ENCODE results near the gene PKP1.

Gene PKP1

DNA sequence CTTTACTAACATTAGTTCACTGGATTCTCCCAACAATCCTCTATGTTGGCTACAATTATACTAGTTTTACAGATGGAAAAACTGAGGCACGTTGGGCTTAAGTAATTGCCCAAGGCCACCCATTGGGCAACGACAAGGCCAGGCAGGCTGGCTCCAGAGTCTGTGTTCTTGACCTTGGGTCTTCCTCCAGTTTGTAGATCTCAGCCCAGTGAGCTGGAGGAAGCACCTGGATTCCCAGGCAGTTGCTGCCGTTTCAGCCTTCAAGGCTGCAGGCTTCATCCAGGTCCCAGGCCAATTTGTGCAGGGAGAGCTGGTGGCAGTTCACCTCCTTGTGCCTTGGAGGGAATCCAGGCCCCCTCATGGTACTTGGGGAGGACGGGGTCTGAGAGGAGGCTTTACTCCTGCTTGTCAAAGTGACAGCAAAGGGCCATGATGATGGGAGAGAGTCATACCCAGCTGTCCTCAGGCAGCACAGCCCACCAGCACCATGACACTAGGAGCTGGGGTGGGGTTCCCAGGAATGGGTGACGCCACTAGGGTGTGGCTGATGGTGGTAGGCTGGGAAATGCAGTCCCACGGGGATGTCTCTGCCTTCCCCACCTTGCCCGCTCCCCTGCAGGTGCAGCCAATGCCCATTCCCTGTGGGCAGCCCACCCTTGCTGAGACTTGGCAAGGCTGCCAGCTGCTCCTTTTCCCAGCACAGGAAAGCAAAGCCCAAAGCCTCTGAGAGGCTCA is 27.1 kb downstream of the PKP1 start:
- DNase-seq (ENCODE audit: low read depth) = no peak

DNA sequence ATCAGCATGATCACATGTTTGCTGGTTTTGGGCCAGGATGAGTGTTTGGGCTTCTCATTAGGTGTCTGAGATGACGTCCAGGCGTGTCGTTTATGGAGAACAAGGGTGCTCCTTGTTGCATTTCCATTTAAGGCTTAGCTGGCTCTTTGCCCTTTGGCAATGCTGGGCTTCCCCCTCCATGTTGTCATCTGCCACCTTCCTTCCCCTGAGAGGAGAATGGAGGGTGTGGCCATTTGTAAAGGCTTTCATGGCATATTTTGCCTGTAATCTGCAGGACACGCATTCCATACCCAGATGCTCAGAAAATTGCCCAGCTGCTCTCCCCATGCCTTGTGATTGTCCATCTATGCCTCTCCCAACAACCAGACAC is 27.7 kb downstream of the PKP1 start:
- DNase-seq (ENCODE audit: low read depth) = no peak

DNA sequence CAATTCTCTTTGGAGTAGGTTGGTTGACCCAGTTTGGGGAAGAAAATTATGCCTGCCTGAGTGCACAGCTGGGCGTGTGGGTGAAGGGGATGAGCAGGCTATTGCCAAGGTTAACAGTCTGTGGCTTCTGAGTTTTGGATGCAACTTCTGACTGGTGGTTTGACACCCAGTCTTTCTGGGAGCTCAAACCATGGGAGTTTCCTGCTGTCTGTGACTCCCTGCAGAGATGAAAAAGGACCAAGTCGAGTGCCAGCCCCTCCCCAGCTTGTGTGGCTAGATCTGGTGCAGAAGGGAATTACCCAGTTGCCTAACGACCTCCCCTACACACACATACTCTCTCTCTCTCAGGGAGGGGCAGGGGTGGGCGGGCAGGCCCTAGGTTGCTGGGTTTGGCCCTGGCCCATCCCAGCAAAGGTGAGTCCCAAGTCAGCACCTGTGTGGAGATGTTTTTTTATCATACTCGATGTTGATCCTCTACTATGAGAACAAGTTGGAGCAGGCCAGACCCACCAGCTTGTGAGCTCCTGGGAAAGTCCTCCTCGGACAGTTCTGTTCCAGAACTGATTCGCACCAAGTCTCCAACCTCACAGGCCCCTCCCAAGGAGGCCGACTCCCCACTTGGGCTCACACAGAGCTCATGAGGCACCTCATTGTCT is 28.2 kb downstream of the PKP1 start:
- DNase-seq (ENCODE audit: low read depth) = no peak

DNA sequence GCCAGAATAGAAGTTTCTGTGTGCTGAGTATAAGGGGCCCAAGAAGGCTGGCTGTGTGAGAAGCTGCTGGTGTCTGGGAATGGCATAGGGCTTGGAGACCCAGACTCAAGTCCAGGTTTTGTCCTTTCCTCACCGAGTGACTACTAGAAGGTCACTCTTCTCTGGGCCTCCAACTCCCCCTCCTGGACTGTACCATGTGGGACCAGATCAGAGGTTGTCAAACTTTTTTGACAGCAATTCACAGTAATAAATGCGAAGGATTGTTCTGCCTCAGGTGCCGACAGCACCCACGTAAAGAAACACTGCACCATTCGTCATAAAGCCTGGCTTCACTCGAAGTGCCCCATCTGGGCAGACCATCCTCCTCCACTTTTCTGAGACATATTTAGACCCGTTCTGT is 29.0 kb downstream of the PKP1 start:
- DNase-seq (ENCODE audit: low read depth) = no peak

DNA sequence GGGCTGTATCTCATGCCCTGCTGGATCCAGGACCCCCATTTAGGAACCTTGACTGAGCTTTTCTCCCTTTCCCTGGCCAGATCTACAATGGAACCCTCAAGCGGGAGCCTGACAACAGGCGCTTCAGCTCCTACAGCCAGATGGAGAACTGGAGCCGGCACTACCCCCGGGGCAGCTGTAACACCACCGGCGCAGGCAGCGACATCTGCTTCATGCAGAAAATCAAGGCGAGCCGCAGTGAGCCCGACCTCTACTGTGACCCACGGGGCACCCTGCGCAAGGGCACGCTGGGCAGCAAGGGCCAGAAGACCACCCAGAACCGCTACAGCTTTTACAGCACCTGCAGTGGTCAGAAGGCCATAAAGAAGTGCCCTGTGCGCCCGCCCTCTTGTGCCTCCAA is 29.8 kb downstream of the PKP1 start:
- no peak for DNase-seq (ENCODE audit: low read depth)

DNA sequence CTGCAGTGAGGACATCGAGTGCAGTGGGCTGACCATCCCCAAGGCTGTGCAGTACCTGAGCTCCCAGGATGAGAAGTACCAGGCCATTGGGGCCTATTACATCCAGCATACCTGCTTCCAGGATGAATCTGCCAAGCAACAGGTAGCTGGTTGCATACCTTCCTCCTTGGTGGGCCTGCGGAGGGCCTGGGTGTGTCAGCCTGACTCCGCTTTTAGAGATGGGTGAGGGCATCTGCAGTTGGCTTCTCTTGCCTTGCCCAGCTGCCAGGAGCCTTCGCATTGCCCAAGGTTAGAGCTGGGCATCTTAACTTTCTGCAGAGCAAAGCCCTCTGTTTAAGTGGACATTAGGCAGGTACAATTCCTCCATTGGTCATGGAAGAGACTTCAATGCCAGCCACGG is 33.2 kb downstream of the PKP1 start:
- DNase-seq (ENCODE audit: low read depth) = no peak

DNA sequence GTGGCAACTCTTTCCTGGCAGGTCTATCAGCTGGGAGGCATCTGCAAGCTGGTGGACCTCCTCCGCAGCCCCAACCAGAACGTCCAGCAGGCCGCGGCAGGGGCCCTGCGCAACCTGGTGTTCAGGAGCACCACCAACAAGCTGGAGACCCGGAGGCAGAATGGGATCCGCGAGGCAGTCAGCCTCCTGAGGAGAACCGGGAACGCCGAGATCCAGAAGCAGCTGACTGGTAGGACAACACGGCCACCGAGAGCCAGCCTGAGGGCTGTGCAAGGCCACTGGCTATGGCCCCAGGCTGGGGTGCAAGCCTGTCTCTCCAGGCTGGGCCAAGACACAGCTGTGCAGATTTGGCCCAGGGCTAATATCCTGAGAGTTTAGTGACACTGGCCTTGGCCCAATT is 34.2 kb downstream of the PKP1 start:
- DNase-seq (ENCODE audit: low read depth) = no peak

DNA sequence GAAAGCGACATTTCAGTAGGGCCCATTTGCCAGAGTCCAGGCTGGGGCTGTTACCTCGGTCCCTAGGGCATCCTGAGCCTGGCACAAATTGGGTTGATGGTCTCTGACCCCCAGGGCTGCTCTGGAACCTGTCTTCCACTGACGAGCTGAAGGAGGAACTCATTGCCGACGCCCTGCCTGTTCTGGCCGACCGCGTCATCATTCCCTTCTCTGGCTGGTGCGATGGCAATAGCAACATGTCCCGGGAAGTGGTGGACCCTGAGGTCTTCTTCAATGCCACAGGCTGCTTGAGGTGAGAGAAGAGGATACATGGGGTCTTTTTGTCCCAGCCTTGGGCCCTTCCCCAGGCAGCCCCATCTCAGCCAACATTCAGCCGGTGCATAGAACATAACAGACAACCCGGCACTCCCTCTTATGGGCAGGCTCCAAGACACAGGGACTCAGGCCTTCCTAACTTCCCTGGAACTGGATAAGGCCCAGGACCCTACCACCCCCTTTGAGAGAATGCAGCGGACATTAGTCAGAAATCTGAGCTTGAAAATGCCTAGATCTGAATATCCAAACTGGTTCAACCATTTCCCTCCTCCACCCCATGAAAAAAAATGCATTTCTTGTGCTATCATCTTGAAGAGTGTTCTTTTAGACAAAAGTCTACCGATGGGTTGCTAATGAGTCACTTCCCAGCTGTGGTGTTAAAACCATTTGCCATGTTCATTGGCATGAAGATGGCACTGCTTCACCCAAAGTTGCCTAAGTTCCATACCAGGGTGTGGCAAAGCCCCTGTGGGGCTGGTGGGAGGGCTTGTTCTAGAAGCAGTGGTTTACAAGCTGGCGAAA is 35.4 kb downstream of the PKP1 start:
- no peak for DNase-seq (ENCODE audit: low read depth)

DNA sequence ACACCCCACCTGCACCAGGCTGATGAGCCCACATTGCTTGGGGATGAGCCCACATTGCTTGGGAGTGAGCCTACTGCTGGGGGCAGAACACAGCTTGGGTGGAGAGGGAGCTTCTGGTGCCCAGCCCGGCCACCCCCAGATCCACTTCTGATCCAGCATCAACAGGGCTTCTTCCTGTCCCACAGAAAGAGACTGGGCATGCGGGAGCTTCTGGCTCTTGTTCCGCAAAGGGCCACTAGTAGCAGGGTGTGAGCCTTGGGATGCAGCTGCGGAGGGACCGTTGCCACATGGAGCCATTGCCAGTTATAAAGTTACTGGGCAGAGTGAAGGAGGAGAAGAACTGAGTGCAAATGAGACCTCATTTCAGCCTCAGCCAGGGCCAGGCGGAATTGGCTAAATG is 36.3 kb downstream of the PKP1 start:
- no peak for DNase-seq (ENCODE audit: low read depth)

DNA sequence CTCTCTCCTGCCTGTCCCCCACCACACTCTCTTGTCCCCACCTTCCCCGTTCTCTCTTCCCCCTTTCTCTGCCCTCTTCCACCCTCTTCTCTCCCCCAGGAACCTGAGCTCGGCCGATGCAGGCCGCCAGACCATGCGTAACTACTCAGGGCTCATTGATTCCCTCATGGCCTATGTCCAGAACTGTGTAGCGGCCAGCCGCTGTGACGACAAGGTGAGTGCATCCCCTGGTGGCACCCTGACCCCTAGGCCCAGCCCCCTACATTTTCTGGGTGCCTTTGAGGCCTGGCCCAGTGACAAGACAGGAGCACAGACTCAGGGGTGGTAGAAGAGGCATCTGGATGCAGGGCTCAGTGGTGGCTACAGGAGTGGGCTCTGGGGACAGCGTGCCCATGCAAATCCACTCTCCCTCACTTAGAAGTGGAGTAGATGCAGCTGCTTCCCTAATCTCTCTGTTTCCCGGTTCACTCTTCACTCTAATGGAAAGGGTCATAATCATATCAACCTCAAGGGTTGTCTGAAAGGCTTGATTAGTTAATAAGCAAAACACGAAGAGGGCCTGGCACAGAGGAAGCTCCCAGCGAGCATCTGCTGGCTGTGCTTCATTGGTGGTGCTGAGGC is 37.0 kb downstream of the PKP1 start:
- DNase-seq (ENCODE audit: low read depth) = no peak

DNA sequence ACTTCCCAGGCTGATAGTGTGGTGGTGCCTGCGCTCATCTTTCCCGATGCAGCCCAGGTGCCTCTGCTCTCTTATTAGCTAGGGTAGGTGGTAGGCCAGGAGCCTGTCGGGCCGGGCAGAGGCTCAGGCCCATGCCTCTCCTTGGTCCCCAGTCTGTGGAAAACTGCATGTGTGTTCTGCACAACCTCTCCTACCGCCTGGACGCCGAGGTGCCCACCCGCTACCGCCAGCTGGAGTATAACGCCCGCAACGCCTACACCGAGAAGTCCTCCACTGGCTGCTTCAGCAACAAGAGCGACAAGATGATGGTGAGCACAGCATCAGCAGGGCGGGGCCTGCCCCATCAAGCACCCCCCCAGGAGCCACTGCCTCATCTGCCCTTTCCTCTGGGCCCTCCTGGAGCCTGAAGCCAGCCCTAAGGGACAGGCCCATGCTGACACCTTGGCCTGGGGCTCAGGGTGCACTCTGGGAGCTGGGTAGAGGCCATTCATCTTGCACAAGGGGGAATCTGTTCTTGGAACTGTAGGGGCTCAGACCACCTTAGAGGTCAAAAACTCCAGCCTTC is 38.6 kb downstream of the PKP1 start:
- no peak for DNase-seq (ENCODE audit: low read depth)

DNA sequence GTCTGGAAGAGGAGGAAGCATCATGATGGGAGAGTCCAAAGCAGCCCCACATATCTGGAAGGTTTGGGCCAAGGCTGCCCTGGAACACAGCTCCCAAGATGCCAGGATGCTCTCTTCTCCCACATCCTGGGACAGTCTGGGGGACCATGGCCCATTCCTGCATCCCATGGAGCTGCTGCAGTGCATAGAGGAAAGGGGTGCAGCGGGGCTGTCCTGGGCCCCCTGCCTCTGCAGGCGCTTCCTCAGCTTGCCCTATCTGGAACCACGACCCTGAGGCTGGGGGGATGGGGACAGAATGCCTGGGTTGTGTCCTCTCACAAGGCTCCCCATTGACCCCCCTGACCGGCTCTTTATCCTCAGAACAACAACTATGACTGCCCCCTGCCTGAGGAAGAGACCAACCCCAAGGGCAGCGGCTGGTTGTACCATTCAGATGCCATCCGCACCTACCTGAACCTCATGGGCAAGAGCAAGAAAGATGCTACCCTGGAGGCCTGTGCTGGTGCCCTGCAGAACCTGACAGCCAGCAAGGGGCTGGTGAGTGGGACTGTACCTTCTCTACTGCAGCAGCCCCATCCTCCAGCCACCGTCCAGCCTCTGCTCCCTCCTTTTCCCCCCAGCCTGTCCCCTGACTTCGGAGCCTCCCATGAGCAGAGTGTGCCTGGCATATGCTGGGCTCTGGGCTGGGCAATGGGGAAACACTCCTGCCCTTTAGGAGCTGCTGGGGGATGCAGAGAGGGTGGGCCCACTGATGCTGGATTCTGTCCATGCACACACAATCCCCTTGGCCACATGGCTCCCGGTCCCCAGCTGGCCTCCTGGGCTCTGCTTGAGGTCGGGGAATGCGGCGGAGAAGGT is 39.6 kb downstream of the PKP1 start:
- DNase-seq (ENCODE audit: low read depth) = no peak

DNA sequence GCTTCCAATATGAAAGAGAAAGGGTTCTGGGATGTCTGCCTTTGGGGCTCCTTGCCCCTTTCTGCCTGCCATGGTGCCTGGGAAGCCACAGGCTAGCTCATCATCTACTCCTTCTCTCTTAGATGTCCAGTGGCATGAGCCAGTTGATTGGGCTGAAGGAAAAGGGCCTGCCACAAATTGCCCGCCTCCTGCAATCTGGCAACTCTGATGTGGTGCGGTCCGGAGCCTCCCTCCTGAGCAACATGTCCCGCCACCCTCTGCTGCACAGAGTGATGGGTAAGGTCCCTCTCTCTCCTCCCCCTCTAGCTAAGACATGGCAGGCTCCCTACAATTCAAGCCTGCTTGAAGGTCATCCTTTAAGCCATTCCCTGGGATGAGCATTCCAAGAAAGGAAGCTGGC is 41.0 kb downstream of the PKP1 start:
- no peak for DNase-seq (ENCODE audit: low read depth)

DNA sequence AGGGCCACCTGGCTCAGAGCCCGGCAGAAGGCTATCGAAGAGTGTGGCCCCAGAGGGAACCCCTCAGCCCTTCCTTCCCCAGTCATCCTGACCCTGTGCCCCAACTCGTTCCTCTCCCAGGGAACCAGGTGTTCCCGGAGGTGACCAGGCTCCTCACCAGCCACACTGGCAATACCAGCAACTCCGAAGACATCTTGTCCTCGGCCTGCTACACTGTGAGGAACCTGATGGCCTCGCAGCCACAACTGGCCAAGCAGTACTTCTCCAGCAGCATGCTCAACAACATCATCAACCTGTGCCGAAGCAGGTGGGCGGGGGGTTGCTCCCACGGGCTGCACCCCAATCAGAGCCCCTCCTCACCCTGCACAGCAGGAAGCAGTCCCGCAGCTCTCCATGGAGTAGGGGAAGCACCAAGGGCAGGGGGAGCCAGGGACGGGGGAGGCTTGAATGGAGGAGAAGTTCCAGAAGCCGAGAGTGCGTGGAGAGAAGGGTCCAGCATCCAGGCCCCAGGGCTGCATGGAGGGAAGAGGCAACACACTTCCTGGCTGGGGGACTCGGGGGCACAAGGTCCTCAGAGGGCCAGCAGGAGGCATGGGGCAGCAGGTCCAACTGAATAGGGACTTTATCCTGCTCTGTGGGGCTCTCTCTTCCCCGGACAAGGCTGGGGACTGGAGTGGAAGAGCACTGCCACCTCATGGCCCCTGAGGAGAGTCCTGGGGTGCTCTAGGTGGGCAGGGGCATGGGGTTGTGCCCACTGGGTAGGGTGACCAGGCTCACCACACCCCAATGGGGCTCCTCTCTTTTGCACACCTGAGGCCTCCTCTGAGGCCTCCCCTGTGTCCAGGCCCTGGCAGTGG is 41.7 kb downstream of the PKP1 start:
- no peak for DNase-seq (ENCODE audit: low read depth)

DNA sequence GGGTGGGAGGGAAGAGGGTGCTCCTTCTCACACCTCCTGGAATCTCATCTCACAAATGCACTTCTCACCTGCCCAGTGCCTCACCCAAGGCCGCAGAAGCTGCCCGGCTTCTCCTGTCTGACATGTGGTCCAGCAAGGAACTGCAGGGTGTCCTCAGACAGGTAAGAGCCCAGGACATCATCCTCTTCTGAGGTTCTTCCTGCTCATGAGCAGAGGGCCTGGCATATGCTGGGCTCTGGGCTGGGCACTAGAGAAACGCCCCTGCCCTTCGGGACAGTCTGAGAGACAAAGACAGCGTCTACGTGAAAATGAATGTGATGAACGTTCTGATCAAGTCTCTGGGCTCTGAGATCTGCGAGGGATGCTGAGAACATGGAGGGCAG is 42.4 kb downstream of the PKP1 start:
- no peak for DNase-seq (ENCODE audit: low read depth)

DNA sequence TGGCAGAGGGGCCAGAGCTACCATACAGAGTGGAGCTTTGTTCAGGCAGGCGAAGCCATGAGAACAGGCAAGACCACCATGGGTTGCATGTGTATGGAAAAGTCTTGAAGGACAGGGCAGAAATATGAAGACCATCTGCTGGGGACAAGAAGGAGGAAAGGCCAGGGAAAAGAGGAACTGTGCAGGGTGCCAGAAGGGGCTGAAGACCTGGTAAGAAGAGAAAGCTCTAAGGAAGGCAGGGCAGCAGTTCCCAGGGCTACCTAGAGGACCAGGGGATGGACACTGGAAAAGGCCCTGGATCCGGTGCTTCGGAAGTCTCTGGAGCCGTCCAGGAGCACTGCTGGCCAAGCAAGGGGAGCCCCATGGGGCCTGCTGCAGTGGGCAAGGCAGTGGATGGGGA is 43.4 kb downstream of the PKP1 start:
- DNase-seq (ENCODE audit: low read depth) = no peak

DNA sequence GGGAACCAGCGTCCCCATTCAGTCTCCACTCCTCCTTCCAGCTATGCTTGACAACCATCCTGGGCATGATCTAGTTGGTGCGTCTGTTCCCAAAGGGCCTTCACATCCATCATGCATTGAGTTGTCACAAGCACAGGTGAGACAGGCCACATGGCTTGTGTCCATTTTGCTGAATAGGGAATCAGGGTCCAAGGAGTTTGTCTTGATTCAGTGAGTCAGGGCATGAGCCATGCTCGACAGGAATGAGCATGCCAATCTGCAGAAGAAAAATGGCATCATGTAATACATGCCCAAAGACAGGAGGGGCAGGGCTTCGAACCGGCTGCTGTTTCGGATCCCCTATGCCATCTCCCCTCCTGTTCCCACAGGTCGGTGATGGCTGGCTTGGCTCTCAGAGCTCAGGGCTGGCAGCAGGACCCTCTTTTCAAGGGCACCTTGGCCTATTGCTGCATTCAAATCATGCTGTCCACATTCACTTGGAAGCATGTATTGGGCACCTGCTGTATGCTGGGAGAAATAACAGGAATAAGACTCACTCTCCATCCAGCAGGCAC is 44.5 kb downstream of the PKP1 start:
- no peak for DNase-seq (ENCODE audit: low read depth)

DNA sequence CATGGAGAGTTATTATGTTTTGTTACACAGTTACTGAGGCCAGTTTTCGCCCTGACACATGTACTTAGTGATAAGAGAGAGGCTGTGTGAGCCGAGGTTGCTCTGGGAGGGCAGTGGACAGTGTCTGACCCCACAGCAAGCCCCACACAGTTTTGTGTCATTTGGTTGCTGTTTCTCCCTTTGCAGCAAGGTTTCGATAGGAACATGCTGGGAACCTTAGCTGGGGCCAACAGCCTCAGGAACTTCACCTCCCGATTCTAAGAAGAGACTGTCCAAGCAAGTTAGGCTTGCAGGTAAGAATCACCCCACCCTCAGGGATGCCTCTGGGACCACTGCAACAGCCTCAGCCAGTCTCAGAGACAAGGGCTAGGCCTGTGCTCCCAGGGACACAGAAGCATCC is 45.3 kb downstream of the PKP1 start:
- DNase-seq (ENCODE audit: low read depth) = no peak

DNA sequence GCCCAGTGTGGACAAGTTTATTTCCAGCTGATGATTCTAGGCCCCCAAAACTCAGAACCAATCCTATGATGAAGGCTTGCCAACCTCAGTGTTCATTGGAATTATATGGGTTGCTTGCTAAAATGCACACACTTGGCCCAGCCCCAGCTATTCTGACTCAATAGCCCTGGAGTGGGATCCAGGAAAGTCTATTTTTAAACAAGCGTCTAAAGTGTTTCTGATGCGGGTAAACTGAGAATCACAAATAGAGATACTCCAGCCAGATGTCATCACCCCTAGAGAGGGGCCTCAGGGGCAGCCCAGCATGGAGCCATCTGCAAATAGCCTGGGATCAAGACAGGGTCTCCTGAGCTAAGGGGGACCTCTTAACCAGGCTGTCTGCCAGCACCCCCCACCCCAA is 46.0 kb downstream of the PKP1 start:
- no peak for DNase-seq (ENCODE audit: low read depth)

DNA sequence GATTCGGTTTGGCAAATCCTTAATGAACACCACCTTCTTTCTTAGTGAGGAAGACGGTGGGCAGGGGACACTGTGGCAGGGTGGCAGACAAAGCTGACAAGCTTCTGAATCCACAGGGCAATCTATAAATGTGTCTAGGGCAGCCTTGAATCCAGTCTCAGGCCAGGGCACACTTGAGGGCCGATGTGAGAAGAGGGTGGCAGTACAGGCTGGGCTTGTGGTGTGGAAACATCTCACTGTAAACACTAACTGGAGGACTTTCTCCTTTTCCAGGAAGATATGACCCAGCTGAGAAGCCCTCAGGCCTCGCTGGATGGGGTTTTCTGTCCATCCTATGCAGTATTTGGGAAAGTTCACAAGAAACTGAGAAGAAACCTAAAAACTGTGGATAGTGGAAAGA is 46.5 kb downstream of the PKP1 start:
- DNase-seq (ENCODE audit: low read depth) = no peak

Measured in CMK (cell line).